ENCODE measurements around the gene IFT74.

DNA sequence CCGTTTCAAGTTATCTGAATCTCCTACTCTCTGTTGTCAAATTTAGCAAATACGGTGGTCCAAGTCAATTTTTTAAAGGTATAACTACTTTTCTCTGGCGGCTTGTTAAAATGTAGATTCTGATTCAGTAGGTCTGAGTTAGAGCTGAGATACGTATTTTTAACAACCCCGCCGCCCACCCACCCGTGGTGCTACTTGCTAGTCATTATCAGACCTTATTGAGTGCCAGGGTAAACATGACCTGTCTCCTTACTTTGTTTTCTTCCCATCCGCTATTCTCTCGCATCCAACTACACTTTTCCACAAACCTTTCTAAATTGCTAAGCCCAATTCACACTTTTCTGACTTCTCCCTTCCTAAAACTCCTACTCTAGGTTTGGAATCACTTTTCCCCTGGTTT lies 8.5 kb upstream of the IFT74 start:
- TF ChIP-seq, protein P1, sequence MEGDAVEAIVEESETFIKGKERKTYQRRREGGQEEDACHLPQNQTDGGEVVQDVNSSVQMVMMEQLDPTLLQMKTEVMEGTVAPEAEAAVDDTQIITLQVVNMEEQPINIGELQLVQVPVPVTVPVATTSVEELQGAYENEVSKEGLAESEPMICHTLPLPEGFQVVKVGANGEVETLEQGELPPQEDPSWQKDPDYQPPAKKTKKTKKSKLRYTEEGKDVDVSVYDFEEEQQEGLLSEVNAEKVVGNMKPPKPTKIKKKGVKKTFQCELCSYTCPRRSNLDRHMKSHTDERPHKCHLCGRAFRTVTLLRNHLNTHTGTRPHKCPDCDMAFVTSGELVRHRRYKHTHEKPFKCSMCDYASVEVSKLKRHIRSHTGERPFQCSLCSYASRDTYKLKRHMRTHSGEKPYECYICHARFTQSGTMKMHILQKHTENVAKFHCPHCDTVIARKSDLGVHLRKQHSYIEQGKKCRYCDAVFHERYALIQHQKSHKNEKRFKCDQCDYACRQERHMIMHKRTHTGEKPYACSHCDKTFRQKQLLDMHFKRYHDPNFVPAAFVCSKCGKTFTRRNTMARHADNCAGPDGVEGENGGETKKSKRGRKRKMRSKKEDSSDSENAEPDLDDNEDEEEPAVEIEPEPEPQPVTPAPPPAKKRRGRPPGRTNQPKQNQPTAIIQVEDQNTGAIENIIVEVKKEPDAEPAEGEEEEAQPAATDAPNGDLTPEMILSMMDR (IDR thresholded peaks at IDR 0.05), result no peak
- TF ChIP-seq POLR2A (IDR thresholded peaks at IDR 0.05), result no peak
- TF ChIP-seq POLR2AphosphoS5 (IDR thresholded peaks at IDR 0.05; ENCODE audit: insufficient read depth in 1 of 2, low read depth in 1 of 2), result no peak

Data from vagina (tissue), 2 donors.